ENCODE measurements around the gene SUV39H1. TPM values are rescaled to one million over a fixed set of nuclear protein-coding genes. Genes with fewer than 3 reads are reported as not detected.

SUV39H1 gene
- total and polyA plus RNA-seq, 2 of the 8 experiments (the other 6 are each of a cell fraction or from before 2014, with no cell fraction given) = 14.8 to 27.8 TPM

DNA sequence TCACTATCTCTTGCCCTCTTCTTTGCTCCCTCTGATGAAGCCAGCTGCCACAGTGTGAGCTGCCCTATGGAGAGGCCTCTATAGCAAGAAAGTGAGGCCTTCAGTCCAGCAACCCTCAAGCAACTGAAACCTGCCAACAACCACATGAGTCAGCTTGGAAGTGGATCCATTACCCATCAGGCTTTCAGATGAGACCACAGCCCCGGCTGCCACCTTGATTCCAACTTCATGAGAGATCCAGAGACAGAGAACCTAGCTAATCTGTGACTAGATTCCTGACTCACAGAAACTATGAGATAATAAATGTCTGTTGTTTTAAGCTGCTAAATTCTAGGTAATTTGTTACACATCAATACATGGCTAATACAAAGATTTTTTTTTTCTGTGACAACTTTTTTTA lies 33.3 kb upstream of the SUV39H1 start:
- no peaks in the 10 kb centered on the region for H4K20me1 ChIP-seq (replicated peaks in 1 of 2; ENCODE audit: control insufficient read depth in 1 of 2, insufficient read depth in 2 of 2, low read length in 2 of 2)
- H2BK15ac ChIP-seq (ENCODE audit: low read length) = no peak overlapping the region
- TF ChIP-seq RAD21 (IDR thresholded peaks at IDR 0.05 in 1 of 2, conservative IDR thresholded peaks at IDR 0.05 in 1 of 2; ENCODE audit: low read depth in 2 of 2, low read length in 2 of 2) (no peak), FOSL1 (IDR thresholded peaks at IDR 0.05; ENCODE audit: insufficient read depth, low read depth, low read length) (no peak), JUN (IDR thresholded peaks at IDR 0.05; ENCODE audit: low read depth, low read length) (no peak)
- H3K79me1 ChIP-seq (ENCODE audit: low read depth, low read length) = no peaks in the 10 kb centered on the region
- no peak overlapping the region for H3K56ac ChIP-seq (replicated peaks; ENCODE audit: insufficient read length, low read depth, low read length)
- H3K14ac ChIP-seq (ENCODE audit: insufficient read length) = no peak overlapping the region
- H3K4me3 ChIP-seq (ENCODE audit: extremely low read depth in 1 of 4, insufficient read depth in 2 of 4, low read depth in 3 of 4, low read length in 4 of 4) = no peak overlapping the region
- no peaks in the 10 kb centered on the region for H3K36me3 ChIP-seq (ENCODE audit: control insufficient read depth in 2 of 4, insufficient read depth in 4 of 4, low read length in 3 of 4)
- H3K27me3 ChIP-seq (replicated peaks in 1 of 4; ENCODE audit: control insufficient read depth in 3 of 4, extremely low read depth in 1 of 4, insufficient read depth in 3 of 4, low read length in 3 of 4) = no peaks in the 10 kb centered on the region
- H3K18ac ChIP-seq (ENCODE audit: extremely low read depth, low read length) = no peak overlapping the region
- WGBS, 2 experiments (ENCODE audit: extremely low coverage in 1 of 2, insufficient coverage in 1 of 2, insufficient read length in 1 of 2, insufficient replicate concordance in 2 of 2, low coverage in 1 of 2, low lambda C conversion rate in 2 of 2, missing lambda C conversion rate in 1 of 2) = 82% methylated on average over 1 of the region's 1 CpG; no CpG with 5 or more reads in 1 of the 2 experiments
- no peak for FAIRE-seq
- H3K4me1 ChIP-seq (replicated peaks in 1 of 4; ENCODE audit: control insufficient read depth in 3 of 4, insufficient read depth in 4 of 4, low read length in 3 of 4) = no peaks in the 10 kb centered on the region
- ChIA-PET CTCF (ENCODE audit: partially characterized antibody) (no interaction called here), POLR2A (ENCODE audit: partially characterized antibody) (interaction anchor here (0.6 to 1.0 kb wide), 2 partner anchors 84 to 161 kb away, joined by 3 to 4 read pairs; no protein-coding TSS in a partner anchor)
- H2AK5ac ChIP-seq (ENCODE audit: low read depth, low read length) = no peak overlapping the region
- H4K91ac ChIP-seq (replicated peaks; ENCODE audit: insufficient read length, low read length) = no peak overlapping the region
- H2BK5ac ChIP-seq (ENCODE audit: low read depth, low read length) = no peak overlapping the region
- no peak overlapping the region for H2AFZ ChIP-seq (ENCODE audit: low read length)
- H3K27ac ChIP-seq (ENCODE audit: low read depth, low read length) = no peak overlapping the region
- no peak for DNase-seq (ENCODE audit: low read depth in 1 of 2, low spot score in 2 of 2)
- H3K23me2 ChIP-seq (ENCODE audit: low read depth, low read length) = no peaks in the 10 kb centered on the region
- H3K9me3 ChIP-seq (ENCODE audit: insufficient read depth in 2 of 2, low read depth in 1 of 2, low read length in 1 of 2) = peaks cover 0 to 5% of the 10 kb centered on the region in 2 experiments; a peak in 1 of 4 replicates
- no peak overlapping the region for H3K4ac ChIP-seq (replicated peaks; ENCODE audit: insufficient read length, low read depth, low read length)
- no peak overlapping the region for H3K4me2 ChIP-seq (ENCODE audit: insufficient read depth in 1 of 2, low read depth in 2 of 2, low read length in 2 of 2)
- no peak overlapping the region for H2BK20ac ChIP-seq (ENCODE audit: low read length)
- H4K8ac ChIP-seq (ENCODE audit: extremely low read depth, insufficient read depth, low read length) = no peak overlapping the region
- no peak overlapping the region for H2BK120ac ChIP-seq (replicated peaks; ENCODE audit: low read depth, low read length)
- no peak overlapping the region for H3K23ac ChIP-seq (ENCODE audit: insufficient read length)
- no peak overlapping the region for H2BK12ac ChIP-seq (ENCODE audit: low read depth, low read length)
- H3K79me2 ChIP-seq (ENCODE audit: control insufficient read depth in 1 of 2, insufficient read depth in 2 of 2, low read length in 2 of 2) = no peaks in the 10 kb centered on the region
- no peak overlapping the region for H3K9ac ChIP-seq (replicated peaks in 1 of 4; ENCODE audit: extremely low read depth in 1 of 4, low read depth in 3 of 4, low read length in 3 of 4)
- H4K5ac ChIP-seq (ENCODE audit: insufficient read length, low read depth, low read length) = no peak overlapping the region
